ENCODE measurements around the gene PURB.
"Not testable (repeated sequence)": the region's sequence is repeated elsewhere in the genome, so short reads cannot be mapped to it uniquely, and the experiment has no call there.

PURB gene

GRCh38 chr7:44845451-44845850, 39.9 kb downstream of the PURB start:
- DNase-seq (ENCODE audit: low spot score): no peak
- POLR2A ChIA-PET (ENCODE audit: low non-redundant PET): no interaction called here
- no peak for TF ChIP-seq CTCF (conservative IDR thresholded peaks at IDR 0.05; ENCODE audit: low read depth)
- CTCF ChIA-PET: no interaction called here
- H3K27ac ChIP-seq: no peak overlapping the region

- DNase-seq (ENCODE audit: low spot score); H3K27ac ChIP-seq; POLR2A ChIA-PET (ENCODE audit: low non-redundant PET): not testable (repeated sequence)
- CTCF ChIA-PET: interaction anchor here (1.2 kb wide), 1 partner anchor 156 kb away, joined by 7 read pairs; no protein-coding TSS in a partner anchor
Observed at GRCh38 chr7:44843440-44843839, 41.9 kb downstream of the PURB start.

GRCh38 chr7:44842675-44843074, 42.7 kb downstream of the PURB start:
- POLR2A ChIA-PET (ENCODE audit: low non-redundant PET); H3K27ac ChIP-seq; DNase-seq (ENCODE audit: low spot score); CTCF ChIA-PET: not testable (repeated sequence)

- no peak for TF ChIP-seq CTCF (conservative IDR thresholded peaks at IDR 0.05; ENCODE audit: low read depth)
- ChIA-PET CTCF (no interaction called here), POLR2A (ENCODE audit: low non-redundant PET) (no interaction called here)
- no peak overlapping the region for H3K27ac ChIP-seq
- DNase-seq (ENCODE audit: low spot score): no peak
Observed at GRCh38 chr7:44838751-44839150, 46.6 kb downstream of the PURB start.

GRCh38 chr7:44827567-44827966, 57.8 kb downstream of the PURB start:
- POLR2A ChIA-PET (ENCODE audit: low non-redundant PET): no interaction called here
- H3K27ac ChIP-seq: no peak overlapping the region
- no peak for DNase-seq (ENCODE audit: low spot score)
- CTCF ChIA-PET: no interaction called here
- TF ChIP-seq CTCF (conservative IDR thresholded peaks at IDR 0.05; ENCODE audit: low read depth): no peak
